Esophagus squamous epithelium (tissue), 5 donors: ENCODE data around the gene CTDNEP1. TPM values are rescaled to one million over a fixed set of nuclear protein-coding genes. Genes with fewer than 3 reads are reported as not detected.

Experiments
- DNase-seq: peaks from one replicate; lab custom pipeline; 2025; lab: John Stamatoyannopoulos, UW
- H3K27ac ChIP-seq, 4 donors: fragments of 200-600 bp; sonication (generic); one replicate each; pipeline ENCODE4 v1.5.1; 2016 to 2019; ENCODE audit warnings: mild to moderate bottlenecking in 1 of 4
- H3K27me3 ChIP-seq, 4 donors: fragments of 200-600 bp; sonication (generic); 1 replicate in 3 of 4; 2 replicates in 1 of 4; pipeline versions ENCODE4 v1.5.1 to v1.6.0; 2017 to 2021; ENCODE audit warnings: antibody characterized with exemption in 1 of 4
- H3K36me3 ChIP-seq, 3 donors: fragments of 200-600 bp; sonication (generic); one replicate each; pipeline ENCODE4 v1.5.1; 2016 to 2019
- H3K4me1 ChIP-seq, 3 donors: fragments of 200-600 bp; sonication (generic); one replicate each; pipeline ENCODE4 v1.5.1; 2017 to 2019
- H3K4me3 ChIP-seq, 4 donors: fragments of 200-600 bp; sonication (generic); 1 replicate in 3 of 4; 2 replicates in 1 of 4; pipeline ENCODE4 v1.5.1; 2016 to 2019; ENCODE audit warnings: mild to moderate bottlenecking in 2 of 4, moderate library complexity in 1 of 4
- H3K9me3 ChIP-seq, 3 donors: fragments of 200-600 bp; sonication (generic); one replicate each; pipeline ENCODE4 v1.5.1; 2016 to 2019
- POLR2A ChIP-seq, 4 donors: fragments of 450-650 bp; IDR thresholded peaks; one replicate each; pipeline ENCODE4 v1.6.1; 2017; ENCODE audit warnings: antibody characterized with exemption in 4 of 4, mild to moderate bottlenecking in 4 of 4, moderate library complexity in 3 of 4
- WGBS, 2 donors: methylation state at CpG; one replicate each; pipeline ENCODE4 v1.1.5; 2018; 5-methylcytosine and 5-hydroxymethylcytosine counted together
- intact Hi-C: fragments of 100-400 bp; cut with DNase I; formaldehyde crosslinking; loops from one replicate; pipeline ENCODE4 v1.15.0; 2022
- total RNA-seq, 4 donors: library from RNA; depleted of rRNA; stranded (reverse); fragments of >200 nt; gene quantifications; one replicate each; pipeline ENCODE4 v1.1.0, GENCODE V29; 2016
- TF ChIP-seq, protein P1 (sequence below), 6 experiments: fragments of 450-650 bp in 4 of 6; fragments of 200-600 bp in 2 of 6; sonication (generic) in 2 of 6; IDR thresholded peaks; one replicate each; pipeline ENCODE4 v1.5.1; 2016 to 2019; ENCODE audit warnings: antibody characterized with exemption in 6 of 6, mild to moderate bottlenecking in 4 of 6, moderate library complexity in 4 of 6
- donor health status: DM: yes; HTN: yes; CAD: no.

Gene CTDNEP1
- total RNA-seq, 4 donors from 2014 or later = 42.0 to 52.1 (median 47.8) TPM

DNA sequence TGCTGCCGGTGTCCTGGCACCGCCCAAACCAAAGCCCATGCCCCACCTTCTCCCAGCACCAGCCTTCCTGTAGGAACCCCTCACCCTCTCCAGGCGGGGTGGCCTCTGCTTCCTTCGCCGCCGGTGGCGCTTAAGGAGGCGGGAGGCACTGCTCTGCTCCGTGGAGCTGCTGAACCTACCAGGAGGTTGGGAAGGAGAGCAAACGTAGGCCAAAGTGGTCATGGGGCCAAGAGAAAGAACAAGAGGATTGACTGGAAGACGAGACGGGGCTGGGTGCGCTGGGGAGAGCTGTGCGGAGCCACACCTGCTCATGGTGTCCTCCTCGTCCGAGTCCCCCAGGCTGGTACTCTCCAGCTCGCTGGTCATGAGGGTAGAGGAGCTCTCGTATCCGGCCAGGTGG, 22.0 kb downstream of the CTDNEP1 start:
- Histone ChIP-seq H3K27ac (peak overlapping the region; percentile 83 to 100 (median 90)), H3K4me3 (no peak overlapping the region), H3K9me3 (no peaks in the 10 kb centered on the region), H3K4me1 (peaks cover 14 to 89% (median 34%) of the 10 kb centered on the region in 3 donors), H3K36me3 (peaks cover 40 to 63% (median 42%) of the 10 kb centered on the region in 3 donors), H3K27me3 (no peaks in the 10 kb centered on the region)
- TF ChIP-seq POLR2A (IDR thresholded peaks at IDR 0.05) = no peak
- TF ChIP-seq, protein P1, sequence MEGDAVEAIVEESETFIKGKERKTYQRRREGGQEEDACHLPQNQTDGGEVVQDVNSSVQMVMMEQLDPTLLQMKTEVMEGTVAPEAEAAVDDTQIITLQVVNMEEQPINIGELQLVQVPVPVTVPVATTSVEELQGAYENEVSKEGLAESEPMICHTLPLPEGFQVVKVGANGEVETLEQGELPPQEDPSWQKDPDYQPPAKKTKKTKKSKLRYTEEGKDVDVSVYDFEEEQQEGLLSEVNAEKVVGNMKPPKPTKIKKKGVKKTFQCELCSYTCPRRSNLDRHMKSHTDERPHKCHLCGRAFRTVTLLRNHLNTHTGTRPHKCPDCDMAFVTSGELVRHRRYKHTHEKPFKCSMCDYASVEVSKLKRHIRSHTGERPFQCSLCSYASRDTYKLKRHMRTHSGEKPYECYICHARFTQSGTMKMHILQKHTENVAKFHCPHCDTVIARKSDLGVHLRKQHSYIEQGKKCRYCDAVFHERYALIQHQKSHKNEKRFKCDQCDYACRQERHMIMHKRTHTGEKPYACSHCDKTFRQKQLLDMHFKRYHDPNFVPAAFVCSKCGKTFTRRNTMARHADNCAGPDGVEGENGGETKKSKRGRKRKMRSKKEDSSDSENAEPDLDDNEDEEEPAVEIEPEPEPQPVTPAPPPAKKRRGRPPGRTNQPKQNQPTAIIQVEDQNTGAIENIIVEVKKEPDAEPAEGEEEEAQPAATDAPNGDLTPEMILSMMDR (IDR thresholded peaks at IDR 0.05) = no peak
- WGBS, 2 donors = 91 to 93% methylated on average over 4 to 10 of the region's 19 CpGs
- DNase-seq = no peak
- intact Hi-C loops = no loop called here

GRCh38 chr17:7228920-7229319, 22.6 kb downstream of the CTDNEP1 start:
- H3K4me3 ChIP-seq = no peak overlapping the region
- 69 to 92% methylated on average over 8 to 13 of the region's 14 CpGs for WGBS, 2 donors
- peaks cover 15 to 93% (median 34%) of the 10 kb centered on the region in 3 donors for H3K4me1 ChIP-seq
- TF ChIP-seq, protein P1 (IDR thresholded peaks at IDR 0.05) = no peak
- TF ChIP-seq POLR2A (IDR thresholded peaks at IDR 0.05) = no peak
- no peaks in the 10 kb centered on the region for H3K27me3 ChIP-seq
- no peaks in the 10 kb centered on the region for H3K9me3 ChIP-seq
- H3K27ac ChIP-seq = peak overlapping the region; percentile 83 to 100 (median 90)
- DNase-seq = no peak
- H3K36me3 ChIP-seq = peaks cover 46 to 69% (median 46%) of the 10 kb centered on the region in 3 donors
- intact Hi-C loops = no loop called here

DNA sequence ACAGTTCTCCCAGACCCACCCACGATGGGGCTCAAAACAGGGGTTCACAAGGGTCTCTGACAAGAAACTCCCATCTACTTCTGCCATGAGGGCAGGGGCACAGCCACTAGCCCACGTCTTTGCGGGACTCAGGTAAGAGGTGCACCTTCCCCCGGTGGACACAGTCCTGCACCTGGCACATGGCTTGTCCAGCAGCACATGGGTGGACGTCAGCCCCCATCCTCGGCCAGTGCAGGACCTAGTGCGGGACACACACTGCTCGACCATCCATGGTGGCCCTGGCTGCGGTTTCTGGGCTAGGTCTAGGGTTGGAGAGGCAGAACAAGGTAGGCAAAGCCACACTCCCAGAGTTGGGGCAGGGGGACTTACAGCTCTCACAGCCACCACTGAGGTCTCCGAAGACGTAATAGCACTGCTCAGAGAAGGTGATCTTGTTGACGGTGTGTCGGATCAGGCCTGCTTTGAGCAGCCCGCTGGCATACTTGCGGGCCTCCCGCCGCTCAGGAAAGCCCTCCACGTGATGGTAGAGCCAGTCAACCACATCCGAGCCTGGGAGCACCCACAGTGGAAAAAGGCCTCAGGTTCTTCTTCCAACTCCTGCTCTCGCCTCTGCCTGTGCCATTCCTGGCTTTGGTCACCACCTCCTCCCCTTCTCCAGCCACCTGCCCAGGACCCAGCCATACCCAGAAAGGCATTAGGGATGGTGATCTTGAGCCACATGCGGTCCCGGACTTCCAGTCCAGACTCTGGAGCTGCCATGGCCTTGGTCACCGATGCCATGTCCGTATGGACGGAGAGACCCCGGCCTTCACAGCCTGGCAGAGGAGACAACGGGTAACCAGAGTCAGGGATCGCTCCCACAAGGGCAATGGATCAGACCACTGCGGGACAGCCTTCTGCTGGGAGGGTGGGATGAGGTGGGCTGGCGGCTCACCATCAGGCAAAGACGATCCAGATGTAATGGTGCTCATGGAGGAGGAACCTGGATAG, 24.5 kb downstream of the CTDNEP1 start:
- TF ChIP-seq, protein P1 (IDR thresholded peaks at IDR 0.05) = no peak
- no peak for TF ChIP-seq POLR2A (IDR thresholded peaks at IDR 0.05)
- 88 to 96% methylated on average over 15 of the region's 31 CpGs for WGBS, 2 donors
- intact Hi-C loops = no loop called here
- Histone ChIP-seq H3K9me3 (no peaks in the 10 kb centered on the region), H3K27me3 (no peaks in the 10 kb centered on the region), H3K36me3 (peaks cover 60 to 88% (median 61%) of the 10 kb centered on the region in 3 donors), H3K27ac (peak overlapping the region; percentile 83 to 100 (median 90)), H3K4me3 (no peak overlapping the region), H3K4me1 (peaks cover 16 to 94% (median 37%) of the 10 kb centered on the region in 3 donors)
- no peak for DNase-seq

- H3K9me3 ChIP-seq = no peaks in the 10 kb centered on the region
- no peak for TF ChIP-seq POLR2A (IDR thresholded peaks at IDR 0.05)
- TF ChIP-seq, protein P1 (IDR thresholded peaks at IDR 0.05) = no peak
- H3K27ac ChIP-seq = peak overlapping the region; percentile 83 to 100 (median 90)
- H3K4me1 ChIP-seq = peaks cover 26 to 94% (median 42%) of the 10 kb centered on the region in 3 donors
- WGBS, 2 donors = 33 to 82% methylated on average over 1 to 10 of the region's 21 CpGs
- H3K4me3 ChIP-seq = no peak overlapping the region
- no peaks in the 10 kb centered on the region for H3K27me3 ChIP-seq
- peaks cover 60 to 99% (median 61%) of the 10 kb centered on the region in 3 donors for H3K36me3 ChIP-seq
- DNase-seq = no peak
- intact Hi-C loops = no loop called here
Measured at GRCh38 chr17:7225711-7226331, 25.7 kb downstream of the CTDNEP1 start.
